Pericardium fibroblast (primary cell): ENCODE results near the gene ZMPSTE24. TPM values are rescaled to one million over a fixed set of nuclear protein-coding genes. Genes with fewer than 3 reads are reported as not detected.

Source experiments
- total RNA-seq: library from RNA; depleted of rRNA; stranded (reverse); fragments of >200 nt; gene quantifications from 2 replicates; pipeline ENCODE4 v1.2.3, GENCODE V29; 2015

ZMPSTE24 gene
- total RNA-seq, result 31.9 and 41.4 TPM in 2 replicates

DNA sequence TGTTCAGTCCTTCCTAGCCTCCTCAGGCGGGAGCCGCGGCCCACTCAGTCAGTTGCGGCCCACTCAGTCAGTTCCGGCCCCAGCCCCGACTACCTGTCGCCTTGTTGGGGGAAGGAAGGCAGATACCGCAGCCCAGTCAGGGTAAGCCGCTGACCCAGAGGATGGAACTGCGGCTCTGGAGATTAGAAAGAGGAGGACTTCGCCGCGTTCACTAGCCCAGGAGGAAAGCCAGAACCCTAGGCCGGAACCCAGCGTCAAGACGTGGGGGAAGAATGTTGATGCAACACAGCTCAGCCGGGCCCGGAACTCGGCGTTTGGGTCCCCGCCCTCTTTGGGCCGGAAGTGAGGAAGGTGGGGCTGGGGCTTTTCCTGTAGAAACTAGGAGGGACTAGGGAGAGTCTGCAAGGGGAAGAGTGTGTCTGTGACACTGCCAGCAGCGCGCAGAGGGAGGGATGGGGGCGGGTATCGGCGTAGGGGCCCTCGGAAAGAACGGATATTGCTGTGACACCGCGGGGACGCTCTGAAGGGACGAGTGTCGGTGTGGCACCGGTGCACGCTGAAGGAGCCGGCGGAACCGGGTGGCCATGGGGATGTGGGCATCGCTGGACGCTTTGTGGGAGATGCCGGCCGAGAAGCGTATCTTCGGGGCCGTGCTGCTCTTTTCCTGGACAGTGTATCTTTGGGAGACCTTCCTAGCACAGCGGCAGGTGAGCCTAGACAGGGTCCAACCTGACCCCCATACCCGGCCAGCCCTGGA lies at the start of gene ZMPSTE24:
ZMPSTE24 (plus strand) TSS at position 549 of the 757 bp plus-strand sequence; CDS start at position 585, 36 bp downstream.

DNA sequence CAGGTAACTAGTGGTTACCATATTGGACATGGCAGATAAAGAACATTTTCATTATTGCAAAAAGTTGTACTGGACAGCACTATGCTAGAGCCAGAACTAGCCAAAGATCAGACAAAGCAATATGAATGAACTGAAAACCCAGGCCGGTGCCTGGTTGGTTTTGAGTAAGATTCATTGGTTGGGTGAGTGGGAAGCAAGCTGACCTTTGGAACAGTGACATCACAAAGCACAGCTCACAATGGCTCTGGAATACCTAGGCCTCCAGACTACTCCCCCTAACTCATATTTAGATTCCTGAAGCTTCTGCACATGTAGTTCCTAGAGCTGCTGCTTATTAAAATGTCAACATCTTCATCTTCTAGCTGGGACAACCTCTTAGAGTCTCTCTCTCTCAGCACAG lies 10.4 kb upstream of the ZMPSTE24 start, which contains the start of gene TMCO2:
TMCO2 (plus strand) TSS at position 283 of the 400 bp plus-strand sequence; CDS start at position 340, 57 bp downstream.

DNA sequence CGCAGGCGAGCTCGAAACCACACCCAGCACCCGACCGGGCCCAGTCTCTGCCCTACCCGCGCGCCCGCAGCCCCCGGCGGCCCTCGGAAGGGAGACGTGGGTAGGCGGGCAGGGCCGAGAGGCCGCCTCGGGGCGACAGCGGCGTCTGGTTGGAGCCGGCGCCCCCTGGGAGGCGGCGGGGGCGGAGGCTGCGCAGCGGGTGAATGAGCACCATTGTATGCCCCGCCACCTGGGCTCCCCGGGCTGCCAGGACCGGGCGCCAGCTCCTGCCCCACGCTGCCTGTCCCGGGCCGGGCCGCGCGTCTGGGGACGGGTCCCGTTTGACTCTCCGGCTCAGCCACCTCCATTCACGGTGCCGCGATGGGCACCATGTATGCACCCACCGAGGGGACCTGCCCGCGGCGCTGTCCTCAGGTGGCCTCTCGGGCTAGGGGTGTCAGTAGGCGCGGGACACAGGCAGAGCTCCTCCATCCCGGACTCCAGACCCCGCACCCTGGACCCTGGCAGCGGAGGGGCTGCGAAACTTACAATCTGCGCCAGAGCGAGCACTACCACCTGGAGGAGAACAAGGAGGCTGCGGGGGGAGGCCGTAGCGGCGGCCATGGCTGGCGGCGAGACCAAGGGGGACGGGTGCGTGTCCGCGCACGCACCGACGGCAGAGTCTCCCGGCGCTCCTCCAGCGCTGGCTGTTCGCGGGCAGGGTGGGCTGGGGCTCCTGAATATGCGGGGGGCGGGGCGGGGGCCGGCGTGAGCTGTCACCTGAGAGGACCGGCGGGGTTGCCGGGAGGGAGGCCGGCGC lies 58.8 kb downstream of the ZMPSTE24 start, which contains the start of gene COL9A2:
COL9A2 (minus strand) TSS at position 692 of the 799 bp plus-strand sequence; CDS start at position 603, 89 bp downstream.

Other genes with a start within 250 kb of the ZMPSTE24 start
- gene CAP1, start 217.5 kb upstream of the ZMPSTE24 start, total RNA-seq, result 168 and 316 TPM in 2 replicates
- 29.7 and 32.1 TPM in 2 replicates for gene PPT1, start 161.0 kb upstream of the ZMPSTE24 start, total RNA-seq
- 8.3 and 10.6 TPM in 2 replicates for gene RLF, start 96.8 kb upstream of the ZMPSTE24 start, total RNA-seq
- gene TMCO2, start 10.3 kb upstream of the ZMPSTE24 start, total RNA-seq, result not detected in 2 replicates
- 2.2 and 4.2 TPM in 2 replicates for gene COL9A2, start 59.0 kb downstream of the ZMPSTE24 start, total RNA-seq
- 8.7 and 14.6 TPM in 2 replicates for gene SMAP2, start 115.5 kb downstream of the ZMPSTE24 start, total RNA-seq
- gene ZFP69B, start 192.2 kb downstream of the ZMPSTE24 start, total RNA-seq, result 1.6 and 4.7 TPM in 2 replicates
- 2.1 and 2.5 TPM in 2 replicates for gene ZFP69, start 219.1 kb downstream of the ZMPSTE24 start, total RNA-seq